ENCODE results near the gene PDCD6IP. TPM values are rescaled to one million over a fixed set of nuclear protein-coding genes. Genes with fewer than 3 reads are reported as not detected.

The PDCD6IP gene
- polyA plus RNA-seq, 1 experiment, result 164 TPM

DNA sequence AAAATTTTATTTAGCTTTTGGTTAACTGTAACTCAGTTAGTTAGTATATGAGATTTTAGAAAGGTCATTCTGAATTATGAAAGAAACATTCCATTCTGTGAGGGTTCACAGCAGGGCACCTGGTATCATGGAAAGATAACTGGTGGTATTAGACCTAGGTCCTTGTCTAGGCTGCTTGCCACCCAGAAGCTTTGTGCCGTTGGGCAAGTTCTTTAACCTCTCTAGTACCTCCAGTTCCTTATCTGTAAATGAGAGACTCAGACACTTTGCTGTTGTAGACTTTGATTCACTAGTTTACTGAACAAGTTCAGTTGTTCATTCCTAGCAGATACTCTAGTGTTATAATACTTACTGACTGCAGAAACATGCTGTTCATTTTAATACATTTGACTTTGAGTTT lies 25.4 kb downstream of the PDCD6IP start:
- DNase-seq (ENCODE audit: low read depth), result no peak
- Histone ChIP-seq H3K36me3 (ENCODE audit: control insufficient read depth, insufficient read depth, low read length) (peaks cover 2% of the 10 kb centered on the region; the same call in 1 of the 2 replicates), H3K27me3 (ENCODE audit: control insufficient read depth, insufficient read depth, low read length) (no peaks in the 10 kb centered on the region), H3K4me3 (ENCODE audit: low read depth, low read length) (no peak overlapping the region)
- ChIA-PET POLR2A (no interaction called here), CTCF (no interaction called here)
- TF ChIP-seq CTCF (IDR thresholded peaks at IDR 0.05; ENCODE audit: insufficient read depth, low read depth, low read length), result no peak

DNA sequence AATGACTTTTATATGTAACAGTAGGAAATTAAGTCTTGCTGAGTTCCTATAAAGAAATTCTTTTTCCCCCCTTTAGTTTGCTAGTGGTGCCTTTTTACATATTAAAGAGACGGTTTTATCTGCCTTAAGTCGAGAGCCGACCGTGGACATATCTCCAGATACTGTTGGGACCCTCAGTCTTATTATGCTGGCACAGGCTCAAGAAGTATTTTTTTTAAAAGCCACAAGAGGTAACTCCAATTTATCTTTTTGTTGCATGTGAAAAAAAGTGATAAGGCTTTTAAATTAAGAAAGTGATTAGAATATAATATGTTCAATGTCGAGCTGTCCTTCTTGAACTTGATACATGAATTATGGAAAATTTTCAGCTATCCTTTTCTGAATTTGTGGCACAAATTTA lies 26.7 kb downstream of the PDCD6IP start:
- no peak for DNase-seq (ENCODE audit: low read depth)
- ChIA-PET CTCF (no interaction called here), POLR2A (interaction anchor here (0.6 kb wide), 1 partner anchor 29 kb away, joined by 3 read pairs; no protein-coding TSS in a partner anchor)
- Histone ChIP-seq H3K36me3 (ENCODE audit: control insufficient read depth, insufficient read depth, low read length) (no peaks in the 10 kb centered on the region), H3K27me3 (ENCODE audit: control insufficient read depth, insufficient read depth, low read length) (no peaks in the 10 kb centered on the region), H3K4me3 (ENCODE audit: low read depth, low read length) (no peak overlapping the region)
- TF ChIP-seq CTCF (IDR thresholded peaks at IDR 0.05; ENCODE audit: insufficient read depth, low read depth, low read length), result no peak

GRCh38 chr3:33826206-33826605 lies 27.8 kb downstream of the PDCD6IP start:
- DNase-seq (ENCODE audit: low read depth), result no peak
- CTCF ChIA-PET, result no interaction called here
- POLR2A ChIA-PET, result no interaction called here
- Histone ChIP-seq H3K36me3 (ENCODE audit: control insufficient read depth, insufficient read depth, low read length) (no peaks in the 10 kb centered on the region), H3K27me3 (ENCODE audit: control insufficient read depth, insufficient read depth, low read length) (no peaks in the 10 kb centered on the region), H3K4me3 (ENCODE audit: low read depth, low read length) (no peak overlapping the region)
- no peak for TF ChIP-seq CTCF (IDR thresholded peaks at IDR 0.05; ENCODE audit: insufficient read depth, low read depth, low read length)

GRCh38 chr3:33826688-33827087 lies 28.3 kb downstream of the PDCD6IP start:
- no peak for TF ChIP-seq CTCF (IDR thresholded peaks at IDR 0.05; ENCODE audit: insufficient read depth, low read depth, low read length)
- Histone ChIP-seq H3K4me3 (ENCODE audit: low read depth, low read length) (no peak overlapping the region), H3K36me3 (ENCODE audit: control insufficient read depth, insufficient read depth, low read length) (no peaks in the 10 kb centered on the region), H3K27me3 (ENCODE audit: control insufficient read depth, insufficient read depth, low read length) (no peaks in the 10 kb centered on the region)
- CTCF ChIA-PET, result no interaction called here
- DNase-seq (ENCODE audit: low read depth), result peak; percentile 25
- POLR2A ChIA-PET, result no interaction called here

DNA sequence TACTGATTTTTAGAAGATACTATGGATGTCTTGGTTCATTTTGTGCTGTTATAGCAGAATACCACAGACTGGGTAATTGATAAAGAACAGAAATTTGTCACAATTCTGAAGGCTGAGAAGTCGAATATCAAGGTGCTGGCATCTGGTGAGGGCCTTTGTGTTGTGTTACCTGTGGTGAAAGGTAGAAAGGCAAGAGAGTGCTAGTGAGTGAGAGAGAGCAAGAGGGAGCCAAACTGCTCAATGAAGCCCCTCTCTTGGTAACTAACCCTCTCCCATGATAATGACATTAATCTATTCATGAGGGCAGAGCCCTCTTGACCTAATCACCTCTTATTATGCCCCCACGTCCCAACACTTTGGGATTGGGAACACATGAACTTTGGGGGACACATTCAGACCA lies 31.3 kb downstream of the PDCD6IP start:
- Histone ChIP-seq H3K36me3 (ENCODE audit: control insufficient read depth, insufficient read depth, low read length) (peaks cover 1% of the 10 kb centered on the region; the same call in 1 of the 2 replicates), H3K4me3 (ENCODE audit: low read depth, low read length) (no peak overlapping the region), H3K27me3 (ENCODE audit: control insufficient read depth, insufficient read depth, low read length) (no peaks in the 10 kb centered on the region)
- CTCF ChIA-PET, result no interaction called here
- TF ChIP-seq CTCF (IDR thresholded peaks at IDR 0.05; ENCODE audit: insufficient read depth, low read depth, low read length), result no peak
- POLR2A ChIA-PET, result no interaction called here
- DNase-seq (ENCODE audit: low read depth), result no peak
